CD4-positive, CD25-positive, alpha-beta regulatory T cell (primary cell): Measurements from ENCODE around the gene SPTA1. TPM values are rescaled to one million over a fixed set of nuclear protein-coding genes. Genes with fewer than 3 reads are reported as not detected.

ENCODE experiments used
- ATAC-seq, 2 donors: fragments of 150-1000 bp; cut with Tn5 transposase; one replicate each; pipeline ENCODE4 v1.10.0; 2021; ENCODE audit warnings: low read depth in 2 of 2, moderate number of reproducible peaks in 2 of 2, moderate library complexity in 1 of 2
- DNase-seq, 3 donors: peaks; one replicate each; pipeline versions ENCODE4 v3.0.0 to v3.0.0-alpha.2; 2012 to 2022; ENCODE audit warnings: mixed read lengths in 1 of 3
- H3K27ac ChIP-seq: one replicate; pipeline ENCODE4 v1.7.0; 2013; ENCODE audit warnings: mild to moderate bottlenecking, low read length; ENCODE audit not compliant: insufficient read depth, poor library complexity, severe bottlenecking
- H3K27me3 ChIP-seq: one replicate; pipeline ENCODE4 v1.7.0; 2013; ENCODE audit warnings: low read length; ENCODE audit not compliant: control insufficient read depth, insufficient read depth
- H3K36me3 ChIP-seq: one replicate; pipeline ENCODE4 v1.7.0; 2013; ENCODE audit warnings: mild to moderate bottlenecking, low read length, moderate library complexity; ENCODE audit not compliant: control insufficient read depth, insufficient read depth
- H3K4me1 ChIP-seq: 2 replicates; pipeline ENCODE4 v1.7.0; 2013; ENCODE audit warnings: mild to moderate bottlenecking, low read length; ENCODE audit not compliant: insufficient read depth, control insufficient read depth, poor library complexity, severe bottlenecking
- H3K4me3 ChIP-seq: one replicate; pipeline ENCODE4 v1.7.0; 2013; ENCODE audit warnings: low read depth, mild to moderate bottlenecking, low read length, moderate library complexity
- H3K9me3 ChIP-seq, 2 experiments: 1 replicate in 1 of 2; 2 replicates in 1 of 2; pipeline ENCODE4 v1.7.0; 2013; ENCODE audit warnings: low read length in 2 of 2, mild to moderate bottlenecking in 1 of 2, moderate library complexity in 1 of 2; ENCODE audit not compliant: control insufficient read depth in 2 of 2
- H3K27ac Mint-ChIP-seq, 3 donors: one replicate each; pipeline ENCODE4 v1.8.0; 2020 to 2022; ENCODE audit warnings: mild to moderate bottlenecking in 3 of 3, mixed read lengths in 3 of 3, moderate library complexity in 2 of 3
- H3K27me3 Mint-ChIP-seq: one replicate; pipeline ENCODE4 v1.8.0; 2022; ENCODE audit warnings: mild to moderate bottlenecking, mixed read lengths
- H3K36me3 Mint-ChIP-seq: one replicate; pipeline ENCODE4 v1.8.0; 2020; ENCODE audit warnings: mixed read lengths
- H3K4me1 Mint-ChIP-seq, 4 donors: one replicate each; pipeline ENCODE4 v1.8.0; 2020 to 2022; ENCODE audit warnings: mixed read lengths in 4 of 4, mild to moderate bottlenecking in 1 of 4
- H3K4me3 Mint-ChIP-seq, 4 donors: one replicate each; pipeline ENCODE4 v1.8.0; 2020 to 2022; ENCODE audit warnings: mild to moderate bottlenecking in 4 of 4, mixed read lengths in 4 of 4, moderate library complexity in 3 of 4
- H3K9me3 Mint-ChIP-seq, 7 donors: one replicate each; pipeline ENCODE4 v1.8.0; 2020 to 2022; ENCODE audit warnings: mixed read lengths in 7 of 7, mild to moderate bottlenecking in 3 of 7, moderate library complexity in 2 of 7
- polyA plus RNA-seq, 4 donors: library from polyadenylated mRNA; unstranded; fragments of 300-500 nt; fragmentation: Illumina TruSeq; gene quantifications; one replicate each; pipeline ENCODE4 v1.2.3, GENCODE V29; 2021
- total RNA-seq: library from RNA; stranded (reverse); gene quantifications from one replicate; pipeline ENCODE4 v1.2.3, GENCODE V29; 2022

Gene SPTA1
- total and polyA plus RNA-seq, 5 donors from 2014 or later: not detected

DNA sequence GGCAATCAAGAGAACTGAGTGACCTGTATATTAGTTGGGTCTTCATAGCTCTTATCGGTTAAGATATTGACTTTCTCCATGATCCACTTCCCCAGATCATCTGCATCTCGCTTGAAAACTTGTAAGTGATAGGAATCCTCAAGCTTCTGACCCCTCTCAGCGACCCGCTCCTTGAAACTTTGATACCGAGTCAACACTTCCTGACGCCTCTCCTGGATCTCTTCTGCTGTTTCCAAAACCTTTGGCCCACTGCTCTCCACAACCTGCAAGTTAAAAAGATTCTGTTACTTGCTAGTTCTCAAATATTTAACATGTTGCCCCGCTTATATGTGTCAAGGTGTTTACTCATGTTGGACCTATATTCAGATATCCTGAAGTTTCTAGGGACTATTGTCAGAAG lies 1.4 kb downstream of the SPTA1 start:
- Mint-ChIP-seq H3K4me3 (no peak overlapping the region), H3K27me3 (peaks cover 24% of the 10 kb centered on the region), H3K27ac (no peak overlapping the region), H3K9me3 (peaks cover 0 to 3% (median 0%) of the 10 kb centered on the region in 7 donors), H3K36me3 (no peaks in the 10 kb centered on the region), H3K4me1 (no peaks in the 10 kb centered on the region)
- no peak overlapping the region for H3K27ac ChIP-seq
- no peaks in the 10 kb centered on the region for H3K4me1 ChIP-seq
- DNase-seq: no peak
- no peak overlapping the region for H3K4me3 ChIP-seq
- no peak for ATAC-seq
- no peaks in the 10 kb centered on the region for H3K9me3 ChIP-seq
- H3K27me3 ChIP-seq: peaks cover 19% of the 10 kb centered on the region
- no peaks in the 10 kb centered on the region for H3K36me3 ChIP-seq

DNA sequence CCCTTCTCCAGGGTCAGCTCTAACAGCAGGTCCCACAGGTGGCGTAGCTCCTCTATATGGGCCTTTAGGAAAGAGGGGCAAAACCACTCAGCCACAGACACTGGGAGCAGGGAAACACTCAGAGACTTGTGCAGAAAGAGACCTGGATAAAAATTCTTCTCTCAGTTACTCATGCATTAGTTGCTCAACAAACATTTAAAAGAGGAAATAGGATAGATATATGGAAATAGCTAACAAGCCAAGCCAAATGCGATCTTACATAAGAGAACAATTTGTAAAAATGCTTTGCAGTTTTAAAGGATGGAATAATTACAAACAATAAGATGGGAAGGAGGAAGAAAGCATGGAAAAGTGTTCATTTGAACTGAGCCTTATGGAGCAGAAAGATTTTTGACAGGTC lies 4.9 kb downstream of the SPTA1 start:
- no peak overlapping the region for H3K4me3 ChIP-seq
- H3K36me3 Mint-ChIP-seq: no peaks in the 10 kb centered on the region
- DNase-seq: no peak
- peaks cover 17% of the 10 kb centered on the region for H3K27me3 ChIP-seq
- no peak for ATAC-seq
- H3K27me3 Mint-ChIP-seq: peaks cover 27% of the 10 kb centered on the region
- H3K4me1 ChIP-seq: no peaks in the 10 kb centered on the region
- no peak overlapping the region for H3K27ac Mint-ChIP-seq
- no peaks in the 10 kb centered on the region for H3K4me1 Mint-ChIP-seq
- H3K9me3 ChIP-seq: no peaks in the 10 kb centered on the region
- H3K27ac ChIP-seq: no peak overlapping the region
- peaks cover 0 to 1% (median 0%) of the 10 kb centered on the region in 7 donors for H3K9me3 Mint-ChIP-seq
- no peaks in the 10 kb centered on the region for H3K36me3 ChIP-seq
- no peak overlapping the region for H3K4me3 Mint-ChIP-seq

DNA sequence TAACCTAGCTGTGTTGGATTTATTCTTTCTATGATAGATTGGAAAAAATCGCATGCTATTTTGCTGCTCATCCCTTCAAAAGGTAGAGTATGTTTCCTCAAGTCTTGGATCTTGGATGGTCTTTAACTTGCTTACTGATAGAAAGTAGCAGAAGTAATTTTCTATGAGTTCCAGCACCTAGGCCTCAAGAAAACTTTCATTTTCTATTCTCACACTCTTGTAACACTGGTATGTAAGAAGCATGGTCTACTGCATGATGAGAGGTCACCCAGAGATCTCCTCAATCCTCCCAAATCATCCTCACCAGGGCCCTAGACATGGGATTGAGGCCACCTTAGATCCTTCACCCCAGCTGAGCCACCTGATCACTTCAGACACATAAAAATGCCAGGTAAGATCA lies 7.2 kb downstream of the SPTA1 start:
- ATAC-seq (no peak), DNase-seq (no peak)
- H3K4me3 ChIP-seq: no peak overlapping the region
- H3K27me3 ChIP-seq: peaks cover 5% of the 10 kb centered on the region
- no peaks in the 10 kb centered on the region for H3K4me1 ChIP-seq
- H3K4me1 Mint-ChIP-seq: no peaks in the 10 kb centered on the region
- H3K27ac ChIP-seq: no peak overlapping the region
- no peak overlapping the region for H3K4me3 Mint-ChIP-seq
- H3K36me3 Mint-ChIP-seq: no peaks in the 10 kb centered on the region
- peaks cover 30% of the 10 kb centered on the region for H3K27me3 Mint-ChIP-seq
- no peaks in the 10 kb centered on the region for H3K36me3 ChIP-seq
- H3K9me3 Mint-ChIP-seq: peaks cover 0 to 1% (median 0%) of the 10 kb centered on the region in 7 donors
- no peaks in the 10 kb centered on the region for H3K9me3 ChIP-seq
- H3K27ac Mint-ChIP-seq: no peak overlapping the region

DNA sequence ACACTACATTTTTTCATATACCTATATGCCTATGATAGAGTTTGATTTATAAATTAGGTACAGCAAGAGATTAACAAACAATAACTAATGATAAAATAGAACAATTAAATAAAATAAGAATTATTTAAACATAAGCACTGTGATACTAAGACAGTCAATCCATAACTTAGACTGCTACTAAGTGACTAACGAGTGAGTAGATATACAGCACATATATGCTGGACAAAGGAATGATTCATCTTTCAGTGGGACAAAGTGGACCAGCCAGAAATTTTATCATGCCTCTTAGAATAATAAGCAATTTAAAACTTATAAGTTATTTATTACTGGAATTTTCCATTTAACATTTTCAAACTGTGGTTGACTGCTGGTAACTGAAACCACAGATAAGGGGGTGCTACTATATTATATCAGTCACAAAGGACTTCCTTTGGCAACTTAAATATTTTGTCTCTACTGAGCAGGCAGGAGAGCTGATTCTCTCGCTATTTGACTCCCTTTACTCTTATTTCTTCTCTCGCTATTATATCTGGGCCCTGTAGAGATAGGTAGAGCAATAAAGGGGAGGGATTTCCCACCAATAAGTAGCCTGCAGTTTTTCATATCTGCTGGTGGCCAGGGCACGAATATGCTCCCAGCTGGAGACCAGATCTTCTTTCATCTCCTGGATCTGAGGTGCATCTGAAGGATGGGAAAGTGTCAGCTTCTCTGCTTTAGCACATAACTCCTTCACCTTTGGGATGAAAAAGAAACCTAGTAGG lies 10.8 kb downstream of the SPTA1 start:
- DNase-seq (no peak), ATAC-seq (no peak)
- Histone ChIP-seq H3K4me3 (no peak overlapping the region), H3K27me3 (no peaks in the 10 kb centered on the region), H3K4me1 (no peaks in the 10 kb centered on the region), H3K27ac (no peak overlapping the region), H3K9me3 (no peaks in the 10 kb centered on the region), H3K36me3 (no peaks in the 10 kb centered on the region)
- peaks cover 20% of the 10 kb centered on the region for H3K27me3 Mint-ChIP-seq
- no peak overlapping the region for H3K27ac Mint-ChIP-seq
- H3K36me3 Mint-ChIP-seq: no peaks in the 10 kb centered on the region
- H3K4me3 Mint-ChIP-seq: no peak overlapping the region
- H3K4me1 Mint-ChIP-seq: no peaks in the 10 kb centered on the region
- H3K9me3 Mint-ChIP-seq: peaks cover 0 to 1% (median 0%) of the 10 kb centered on the region in 7 donors

DNA sequence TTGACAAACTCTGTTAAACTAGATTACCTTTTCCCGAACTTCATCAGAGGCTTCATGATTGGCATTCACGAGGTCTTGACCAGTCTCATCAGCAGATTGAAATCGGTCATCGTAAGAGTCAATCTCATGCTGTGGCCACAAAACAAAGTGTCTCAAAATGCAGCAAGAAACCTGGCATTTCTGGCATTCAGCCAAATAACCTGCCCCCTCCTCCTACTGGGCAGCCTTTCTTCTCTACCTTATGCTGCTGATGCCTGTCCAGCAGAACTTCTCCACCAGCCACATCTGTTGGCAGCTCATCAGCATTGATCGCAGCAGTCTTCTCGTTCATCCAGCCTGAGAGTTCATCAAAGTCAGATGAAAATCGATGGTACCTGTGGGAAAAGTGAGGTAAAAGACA lies 12.2 kb downstream of the SPTA1 start:
- no peak overlapping the region for H3K4me3 Mint-ChIP-seq
- H3K36me3 Mint-ChIP-seq: no peaks in the 10 kb centered on the region
- DNase-seq (no peak), ATAC-seq (no peak)
- H3K27ac Mint-ChIP-seq: no peak overlapping the region
- H3K27me3 Mint-ChIP-seq: peaks cover 10% of the 10 kb centered on the region
- no peak overlapping the region for H3K27ac ChIP-seq
- no peaks in the 10 kb centered on the region for H3K9me3 ChIP-seq
- no peaks in the 10 kb centered on the region for H3K4me1 Mint-ChIP-seq
- no peak overlapping the region for H3K4me3 ChIP-seq
- H3K4me1 ChIP-seq: no peaks in the 10 kb centered on the region
- no peaks in the 10 kb centered on the region for H3K27me3 ChIP-seq
- H3K36me3 ChIP-seq: no peaks in the 10 kb centered on the region
- peaks cover 0 to 1% (median 0%) of the 10 kb centered on the region in 7 donors for H3K9me3 Mint-ChIP-seq

DNA sequence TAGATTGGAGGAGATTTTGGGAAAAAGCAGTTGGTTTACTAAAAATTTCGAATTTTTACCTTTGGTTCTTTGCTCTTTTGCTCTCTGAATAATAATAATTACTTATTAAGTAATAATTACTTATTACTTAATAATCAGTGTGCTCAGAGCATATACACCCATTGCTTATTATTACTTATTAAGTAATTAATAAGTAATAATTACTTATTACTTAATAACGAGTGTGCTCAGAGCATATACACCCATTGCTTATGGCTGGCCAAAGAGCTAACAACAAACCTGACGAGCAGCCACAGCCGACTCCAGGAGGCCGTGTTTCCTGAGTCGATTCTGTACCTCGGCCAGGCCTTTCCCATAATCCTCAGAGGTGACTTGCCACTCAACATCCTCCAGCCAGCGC lies 20.5 kb downstream of the SPTA1 start:
- H3K4me1 Mint-ChIP-seq: no peaks in the 10 kb centered on the region
- no peak overlapping the region for H3K27ac Mint-ChIP-seq
- no peaks in the 10 kb centered on the region for H3K36me3 ChIP-seq
- H3K9me3 Mint-ChIP-seq: no peaks in the 10 kb centered on the region
- no peak overlapping the region for H3K4me3 ChIP-seq
- H3K27ac ChIP-seq: no peak overlapping the region
- H3K27me3 Mint-ChIP-seq: peaks cover 21% of the 10 kb centered on the region
- H3K36me3 Mint-ChIP-seq: no peaks in the 10 kb centered on the region
- no peak for ATAC-seq
- no peaks in the 10 kb centered on the region for H3K9me3 ChIP-seq
- H3K4me3 Mint-ChIP-seq: no peak overlapping the region
- no peaks in the 10 kb centered on the region for H3K27me3 ChIP-seq
- no peak for DNase-seq
- H3K4me1 ChIP-seq: no peaks in the 10 kb centered on the region

DNA sequence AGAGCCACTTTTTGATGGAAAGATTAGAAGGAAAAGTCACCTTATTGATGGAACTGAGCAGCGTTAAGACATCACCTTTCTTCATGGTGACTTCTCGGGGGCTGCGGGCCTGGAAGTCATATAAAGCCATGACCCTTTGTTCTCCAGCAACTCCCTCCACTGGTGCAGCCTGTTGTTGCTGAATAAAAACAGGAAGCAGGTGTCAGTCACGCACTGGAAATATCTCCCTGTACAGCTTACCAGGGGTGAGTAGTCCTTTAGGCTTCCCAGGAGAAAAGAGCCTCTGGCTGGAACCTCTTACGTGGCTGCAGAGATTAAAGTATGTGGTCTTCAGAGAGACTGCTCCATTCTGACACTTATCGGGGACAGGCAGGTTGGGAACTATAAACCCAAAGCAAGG lies 31.9 kb downstream of the SPTA1 start:
- no peak overlapping the region for H3K4me3 ChIP-seq
- DNase-seq (no peak), ATAC-seq (no peak)
- no peaks in the 10 kb centered on the region for H3K4me1 ChIP-seq
- no peaks in the 10 kb centered on the region for H3K27me3 ChIP-seq
- no peaks in the 10 kb centered on the region for H3K9me3 ChIP-seq
- H3K36me3 Mint-ChIP-seq: no peaks in the 10 kb centered on the region
- peaks cover 0 to 3% (median 0%) of the 10 kb centered on the region in 7 donors for H3K9me3 Mint-ChIP-seq
- H3K27ac Mint-ChIP-seq: no peak overlapping the region
- H3K4me1 Mint-ChIP-seq: no peaks in the 10 kb centered on the region
- H3K4me3 Mint-ChIP-seq: no peak overlapping the region
- H3K36me3 ChIP-seq: no peaks in the 10 kb centered on the region
- H3K27me3 Mint-ChIP-seq: peaks cover 11% of the 10 kb centered on the region
- no peak overlapping the region for H3K27ac ChIP-seq

DNA sequence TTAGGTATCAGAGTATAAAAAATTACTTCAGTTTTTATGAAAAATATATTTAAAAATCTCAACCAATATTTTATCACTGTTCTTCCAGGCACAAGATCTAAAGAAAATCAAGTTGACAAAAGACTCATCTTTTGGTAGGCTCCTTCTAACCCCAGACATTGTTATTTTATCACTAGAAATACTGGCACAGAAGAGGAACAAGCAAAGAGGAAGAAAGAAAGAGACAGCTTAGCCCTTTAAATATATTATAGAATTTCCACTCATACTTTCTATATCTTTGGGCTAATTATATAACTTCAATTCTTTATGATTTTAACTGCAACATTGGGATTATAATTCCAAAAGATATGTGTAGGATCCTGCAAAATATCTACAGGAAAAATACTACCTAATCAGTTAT lies 32.4 kb downstream of the SPTA1 start:
- DNase-seq (no peak), ATAC-seq (no peak)
- Mint-ChIP-seq H3K36me3 (no peaks in the 10 kb centered on the region), H3K4me1 (no peaks in the 10 kb centered on the region), H3K9me3 (peaks cover 0 to 3% (median 0%) of the 10 kb centered on the region in 7 donors), H3K27ac (no peak overlapping the region), H3K4me3 (no peak overlapping the region), H3K27me3 (peaks cover 11% of the 10 kb centered on the region)
- H3K4me1 ChIP-seq: no peaks in the 10 kb centered on the region
- no peaks in the 10 kb centered on the region for H3K9me3 ChIP-seq
- H3K4me3 ChIP-seq: no peak overlapping the region
- H3K27ac ChIP-seq: no peak overlapping the region
- H3K27me3 ChIP-seq: no peaks in the 10 kb centered on the region
- H3K36me3 ChIP-seq: no peaks in the 10 kb centered on the region
